Activated CD8-positive, alpha-beta memory T cell treated with anti-CD3 and anti-CD28 coated beads for 4 hours (primary cell): ENCODE data around the gene RANBP17.
"Not testable (repeated sequence)": the region's sequence is repeated elsewhere in the genome, so short reads cannot be mapped to it uniquely, and the experiment has no call there.

ENCODE experiments used
- DNase-seq, 2 donors: peaks; one replicate each; pipeline ENCODE4 v3.0.0-alpha.2; 2020; ENCODE audit warnings: low read depth in 2 of 2

Gene RANBP17

DNA sequence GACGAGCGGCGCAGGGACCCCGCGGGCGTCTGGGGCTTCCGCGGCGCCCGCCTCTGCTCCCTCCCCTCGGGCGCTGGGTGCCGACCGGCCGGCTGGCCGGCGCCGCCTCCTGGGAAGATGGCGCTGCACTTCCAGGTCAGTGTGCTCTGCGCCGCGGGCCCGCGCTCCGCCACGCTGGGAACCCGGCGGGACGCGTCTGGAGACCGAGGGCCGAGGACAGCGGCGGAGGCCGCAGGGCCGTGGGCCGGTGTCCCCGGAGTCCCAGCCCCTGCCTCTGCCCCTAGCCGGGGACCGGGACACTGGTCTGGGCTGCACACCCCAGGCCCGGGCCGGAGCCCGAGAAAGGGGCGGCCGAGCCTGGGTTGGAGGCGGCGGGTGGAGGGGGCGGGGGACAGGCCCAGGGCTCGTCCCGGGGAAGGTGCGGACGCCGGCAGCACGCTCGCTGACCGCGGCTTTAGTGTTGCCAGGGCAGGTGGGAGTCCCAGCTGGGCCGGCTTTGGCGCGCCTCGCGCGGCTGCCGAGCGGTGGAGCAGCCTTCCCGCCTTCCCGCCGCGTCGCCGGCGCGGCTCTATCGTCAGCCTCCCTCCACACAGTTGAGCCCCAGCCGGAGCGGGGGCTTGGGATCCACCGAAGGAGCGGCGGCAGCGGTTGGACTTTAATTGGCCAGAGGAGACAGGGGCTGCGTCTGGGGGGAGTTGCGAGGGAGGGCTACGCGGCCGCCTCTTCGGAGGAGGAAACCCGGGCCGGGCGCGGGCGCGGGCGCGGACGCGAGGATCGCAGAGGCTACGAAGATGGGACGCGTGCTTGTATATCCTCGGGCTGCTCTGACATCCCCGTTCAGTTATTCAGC lies at the start of gene RANBP17:
RANBP17 (plus strand) TSS at position 102 of the 850 bp plus-strand sequence.
- DNase-seq = no peak

GRCh38 chr5:170813231-170813630 lies 48.6 kb upstream of the RANBP17 start:
- DNase-seq = no peak

GRCh38 chr5:170817195-170817594 lies 44.6 kb upstream of the RANBP17 start:
- DNase-seq = no peak

DNA sequence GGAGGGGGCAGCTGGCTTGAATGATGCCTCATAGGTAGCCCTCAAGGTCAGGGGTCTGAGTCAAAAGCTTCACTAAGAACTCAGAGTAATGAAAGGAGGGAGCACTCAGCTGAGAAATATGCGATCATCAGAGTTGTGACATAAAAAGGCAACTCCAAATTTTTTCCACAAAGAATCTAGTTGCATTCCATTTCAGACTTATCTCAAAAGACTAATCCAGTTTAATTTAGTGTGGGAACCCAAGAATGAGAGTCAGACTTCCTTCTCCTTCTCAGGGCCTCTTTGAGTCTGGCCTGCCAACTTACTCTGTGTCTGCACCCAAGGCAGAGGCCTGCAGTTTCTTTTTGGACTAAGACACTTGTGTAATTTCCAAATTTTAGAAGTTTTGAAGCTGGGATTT lies 43.6 kb upstream of the RANBP17 start:
- no peak for DNase-seq

DNA sequence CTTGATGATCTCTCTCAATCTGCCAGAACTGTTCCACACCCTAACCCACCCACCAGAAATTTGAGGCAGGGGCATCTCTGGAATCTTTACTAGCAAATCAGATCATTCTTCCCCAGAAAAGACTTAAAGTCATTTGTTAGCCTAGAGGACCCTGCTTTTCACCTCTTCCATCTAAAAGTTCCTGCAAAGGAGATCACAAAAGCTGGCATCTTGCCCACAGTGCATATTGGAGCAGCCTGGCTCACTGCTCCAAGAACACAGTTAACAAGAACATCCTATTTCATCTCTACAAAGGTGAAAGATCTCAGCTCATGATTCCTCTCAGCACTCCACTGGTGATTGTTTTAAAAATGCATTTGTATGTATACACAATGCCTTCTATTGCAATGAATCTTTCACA lies 42.0 kb upstream of the RANBP17 start:
- DNase-seq = no peak

DNA sequence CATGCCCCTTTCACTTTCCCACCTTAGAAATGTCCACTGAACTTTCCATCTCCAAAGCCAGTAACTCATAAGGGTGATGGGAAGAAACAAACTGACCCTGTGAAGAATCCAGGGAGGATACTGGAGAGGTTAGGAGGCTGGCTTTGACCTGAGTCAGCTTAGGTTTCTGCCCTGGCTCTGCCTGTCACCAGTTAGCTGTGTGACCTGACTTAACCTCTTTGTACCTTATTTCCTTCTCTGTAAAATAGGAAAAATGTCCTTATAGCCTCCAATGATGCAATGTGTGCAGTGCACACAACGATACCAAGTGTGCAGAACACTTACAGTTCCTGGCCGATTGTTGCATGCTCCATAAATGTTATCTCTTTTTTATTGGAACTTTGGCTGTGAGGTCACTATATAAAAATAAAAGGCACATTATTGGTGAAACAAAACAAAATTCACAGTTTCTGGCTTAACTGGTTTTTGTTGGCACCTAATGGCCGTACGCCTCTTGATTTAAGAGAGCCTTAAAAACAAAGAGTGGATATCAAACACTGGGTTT lies 40.5 kb upstream of the RANBP17 start:
- no peak for DNase-seq

DNA sequence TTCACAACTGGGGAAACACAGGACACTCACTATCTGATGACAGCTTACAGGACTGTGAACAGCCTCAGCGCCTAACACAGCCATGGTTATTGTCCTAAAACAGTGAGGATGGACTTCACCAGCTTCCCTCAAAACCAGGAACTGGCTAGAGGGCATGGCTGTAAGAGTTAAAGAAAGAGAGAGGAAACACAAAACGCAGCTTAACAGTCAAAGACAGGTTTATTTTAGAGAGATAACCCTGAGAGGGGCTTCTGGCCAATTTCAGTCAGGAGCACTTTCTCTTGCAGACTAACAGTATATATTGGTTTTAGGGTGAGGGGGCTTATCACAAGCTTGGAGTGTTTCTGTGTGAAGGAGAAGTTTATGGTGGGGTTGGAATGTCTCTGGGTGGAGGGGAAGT lies 35.7 kb upstream of the RANBP17 start:
- no peak for DNase-seq

DNA sequence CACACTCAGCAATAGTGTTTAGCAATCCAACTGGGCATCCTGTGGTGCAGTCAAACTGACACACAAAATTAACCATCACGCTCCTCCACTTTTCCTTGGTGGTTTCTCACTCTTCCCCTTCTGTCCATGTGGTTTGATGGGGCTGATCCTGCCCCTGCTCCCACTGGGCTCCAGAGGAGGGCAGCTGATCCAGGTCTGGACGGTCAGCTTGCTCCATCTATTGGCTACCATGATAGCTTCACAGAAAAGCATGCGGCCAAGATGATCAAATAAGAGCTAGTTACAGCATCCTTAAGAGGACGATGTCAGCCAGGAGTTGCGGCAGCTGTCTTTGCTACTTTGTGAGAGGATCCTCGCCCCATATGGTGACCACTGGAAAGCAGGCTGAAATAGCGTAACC lies 29.6 kb upstream of the RANBP17 start:
- no peak for DNase-seq

DNA sequence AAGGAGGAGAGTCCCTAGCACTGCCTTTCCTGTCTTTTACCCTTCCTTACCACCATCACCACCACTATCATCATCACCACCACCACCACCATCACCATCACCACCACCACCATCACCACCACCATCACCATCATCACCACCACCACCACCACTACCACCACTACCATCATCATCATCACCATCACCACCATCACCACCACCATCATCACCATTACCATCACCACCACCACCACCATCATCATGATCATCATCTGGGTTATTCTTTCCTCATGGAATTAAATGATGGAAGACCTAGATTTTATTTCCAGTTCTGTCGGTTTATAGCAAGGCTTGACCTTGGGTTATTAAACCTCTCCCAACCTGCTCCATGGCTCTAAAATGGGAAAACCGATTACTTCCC lies 27.8 kb upstream of the RANBP17 start:
- DNase-seq = not testable (repeated sequence)

GRCh38 chr5:170836226-170836625 lies 25.6 kb upstream of the RANBP17 start:
- DNase-seq = no peak

DNA sequence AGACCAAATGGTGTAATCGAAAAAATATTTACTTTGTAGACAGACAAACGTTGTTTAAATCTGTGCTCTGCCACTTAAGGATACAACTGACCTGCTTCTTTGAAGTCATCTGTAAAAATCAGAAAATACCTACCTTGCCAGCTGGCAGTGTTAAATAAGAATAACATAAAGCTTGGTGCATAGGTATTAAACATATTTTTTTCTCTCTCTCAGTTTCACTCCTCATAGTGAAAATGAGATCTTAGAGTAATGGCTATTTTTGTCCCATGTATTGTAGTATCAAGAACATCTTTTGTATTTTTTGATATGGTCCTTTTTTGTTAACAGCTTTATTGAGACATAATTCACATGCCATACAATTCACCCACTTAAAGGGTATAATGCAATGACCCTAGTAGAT lies 17.9 kb upstream of the RANBP17 start:
- DNase-seq = no peak

DNA sequence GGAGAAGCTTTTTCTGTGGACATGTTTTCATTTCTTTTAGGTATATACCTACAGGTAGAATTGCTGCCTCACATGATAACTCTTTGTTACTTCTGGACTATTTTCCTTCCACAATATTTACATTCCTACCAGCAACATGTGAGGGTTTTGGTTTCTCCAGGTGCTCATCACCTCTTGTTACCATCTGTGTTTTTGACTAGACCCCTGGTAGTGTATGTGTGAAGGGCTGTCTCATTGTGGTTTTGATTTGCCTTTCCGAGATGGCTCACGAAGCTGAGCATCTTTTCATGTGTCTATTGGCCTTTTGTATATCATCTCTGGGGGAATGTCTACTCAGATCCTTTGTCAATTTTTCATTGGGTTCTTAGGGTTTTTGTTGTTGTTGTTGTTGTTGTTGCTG lies 17.2 kb upstream of the RANBP17 start:
- no peak for DNase-seq

DNA sequence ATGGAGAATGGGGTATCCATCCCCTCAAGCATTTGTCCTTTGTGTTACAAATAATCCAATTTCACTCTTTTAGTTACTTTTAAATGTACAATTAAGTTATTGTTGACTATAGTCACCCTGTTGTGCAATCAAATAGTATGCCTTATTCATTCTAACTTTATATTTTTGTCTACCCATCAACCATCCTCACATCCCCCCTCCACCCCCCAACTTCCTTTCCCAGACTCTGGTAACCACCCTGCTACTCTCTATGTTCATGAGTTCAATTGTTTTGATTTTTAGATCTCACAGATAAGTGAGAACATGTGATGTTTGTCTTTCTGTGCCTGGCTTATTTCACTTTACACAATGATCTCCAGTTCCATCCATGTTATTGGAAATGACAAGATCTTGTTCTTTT lies 15.4 kb upstream of the RANBP17 start:
- no peak for DNase-seq

- no peak for DNase-seq
Observed at GRCh38 chr5:170846846-170847245, 15.0 kb upstream of the RANBP17 start.

DNA sequence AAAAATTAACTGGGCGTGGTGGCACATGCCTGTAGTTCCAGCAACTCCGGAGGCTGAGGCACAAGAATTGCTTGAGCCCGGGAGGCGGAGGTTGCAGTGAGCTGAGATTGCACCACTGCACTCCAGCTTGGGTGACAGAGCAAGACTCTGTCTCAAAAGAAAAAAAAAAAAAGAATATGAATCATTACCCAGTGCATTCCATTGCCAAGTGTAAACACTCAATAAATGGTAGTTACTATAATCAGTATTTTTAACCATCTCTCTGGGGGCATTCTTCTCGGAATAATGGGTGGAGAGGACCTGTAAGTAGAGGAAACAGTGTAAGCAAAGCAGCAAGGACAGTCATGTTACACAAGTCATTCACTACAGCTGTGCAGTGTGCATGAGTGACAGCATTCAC lies 13.8 kb upstream of the RANBP17 start:
- DNase-seq = no peak

DNA sequence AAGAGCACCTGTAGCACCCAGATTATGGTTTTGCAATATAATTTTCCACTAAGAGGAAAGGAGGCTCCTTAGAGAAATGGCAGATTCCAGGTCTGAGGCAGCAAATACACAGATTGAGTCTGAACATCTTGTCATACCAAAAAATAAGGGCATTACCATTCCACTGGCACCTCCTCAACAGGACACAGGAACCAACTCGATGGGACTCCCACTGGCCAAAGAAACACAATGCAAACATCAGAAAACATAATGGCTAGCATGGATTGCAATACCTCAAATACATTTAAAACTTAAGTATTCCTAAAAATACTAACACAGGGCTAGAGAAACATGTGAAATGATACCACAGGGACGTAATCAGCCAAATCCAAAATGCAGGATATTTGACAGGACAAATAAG lies 12.4 kb upstream of the RANBP17 start:
- DNase-seq = no peak

DNA sequence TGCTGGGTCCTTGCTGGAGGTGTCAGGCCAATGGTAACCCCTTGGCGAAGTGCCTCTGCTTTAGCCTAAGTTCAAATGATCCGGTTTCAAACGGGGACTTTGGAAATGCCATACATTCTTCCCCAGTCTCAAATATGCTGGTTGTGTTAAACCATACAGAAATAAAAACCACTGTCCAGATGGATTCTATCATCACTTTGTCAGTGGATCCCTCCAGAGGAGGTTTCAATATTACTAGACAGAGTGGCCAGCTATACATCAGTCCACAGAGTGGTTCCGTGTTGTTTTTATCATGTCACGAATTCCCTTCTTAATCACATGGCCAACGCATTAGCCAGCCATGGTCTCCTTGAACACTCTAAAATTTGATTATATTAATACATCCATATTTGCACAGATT lies 7.3 kb upstream of the RANBP17 start:
- DNase-seq = no peak

DNA sequence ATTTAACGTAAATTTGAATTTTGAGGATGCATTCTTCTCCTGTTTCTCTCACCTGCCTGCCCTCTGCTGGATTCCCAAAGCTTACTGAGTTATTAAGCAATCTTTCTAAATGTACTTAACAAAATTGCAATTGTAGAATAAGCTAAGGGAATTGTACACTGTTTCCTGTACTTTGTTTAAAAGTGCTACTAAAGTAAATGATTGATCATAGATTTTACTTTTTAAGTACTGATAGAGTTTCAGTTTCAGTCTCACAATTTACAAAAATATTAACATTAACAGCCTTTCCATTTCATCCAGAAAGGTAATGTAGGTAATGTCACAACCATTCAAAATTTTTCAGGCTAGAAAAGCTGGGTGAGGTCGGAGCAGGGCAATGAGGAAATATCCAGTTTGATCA lies 4.8 kb upstream of the RANBP17 start:
- DNase-seq = no peak

- DNase-seq = no peak
Observed at GRCh38 chr5:170860415-170860814, 1.4 kb upstream of the RANBP17 start.

GRCh38 chr5:170860818-170861666 lies 776 bp upstream of the RANBP17 start:
- DNase-seq = no peak

DNA sequence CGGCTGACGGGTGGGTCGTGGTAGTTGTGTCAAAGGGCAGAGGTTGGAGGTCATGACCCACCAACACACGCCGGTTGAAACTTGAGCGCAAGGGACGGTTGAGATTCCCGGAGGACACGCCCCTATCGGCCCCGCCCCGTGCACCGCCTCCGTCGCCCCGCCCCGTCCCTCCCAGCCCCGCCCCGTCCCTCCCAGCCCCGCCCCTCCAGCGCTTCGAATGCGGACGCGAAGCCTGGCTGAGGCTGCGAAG lies 226 bp upstream of the RANBP17 start:
- no peak for DNase-seq

DNA sequence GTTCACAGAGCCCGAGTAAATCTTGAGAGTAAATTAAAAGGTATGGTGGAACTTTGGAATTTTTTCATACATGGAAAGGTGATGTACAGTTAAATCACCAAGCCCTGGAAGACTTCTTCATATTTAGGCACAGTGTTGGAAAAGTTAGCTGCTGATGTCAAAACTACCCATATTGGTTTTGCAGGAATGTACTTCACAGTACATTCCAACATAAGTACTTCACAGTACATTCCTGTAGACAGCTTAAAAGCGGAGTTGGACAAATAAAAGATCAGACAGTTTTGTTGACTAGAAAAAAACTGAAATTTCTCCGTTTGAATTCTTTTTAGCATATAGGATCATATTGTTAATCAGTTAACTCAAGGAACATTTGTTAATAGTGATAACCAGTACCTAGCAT lies 1.8 kb downstream of the RANBP17 start:
- DNase-seq = no peak

DNA sequence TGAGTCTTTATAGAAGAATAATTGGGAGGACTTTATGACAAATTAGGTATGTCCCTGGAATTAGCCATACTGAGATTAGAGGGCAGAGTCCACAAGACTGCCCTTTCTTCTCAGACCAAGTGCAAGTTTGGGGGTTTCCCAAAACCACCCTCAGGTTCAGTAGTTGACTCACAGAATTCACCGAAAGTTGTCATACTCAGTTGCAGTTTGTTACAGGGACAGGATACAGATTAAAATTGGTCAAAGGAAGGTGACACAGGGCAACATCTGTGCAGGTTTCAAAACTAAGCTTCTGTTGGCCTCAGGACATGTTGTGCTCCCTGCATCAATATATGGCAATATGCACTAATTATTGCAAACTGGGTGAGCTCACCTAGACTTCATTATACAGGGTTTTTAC lies 3.8 kb downstream of the RANBP17 start:
- DNase-seq = no peak
